Spleen (tissue), 11 donors: ENCODE results near the gene PIH1D1. TPM values are rescaled to one million over a fixed set of nuclear protein-coding genes. Genes with fewer than 3 reads are reported as not detected.

Experiments used
- DNase-seq: peaks from one replicate; pipeline ENCODE4 v3.0.0-alpha.2; 2020
- H3K27ac ChIP-seq, 8 donors: fragments of 200-600 bp; sonication (generic) in 7 of 8; 1 replicate in 4 of 8; 2 replicates in 4 of 8; pipeline versions ENCODE4 v1.5.0 to v1.8.0; 2016 to 2021; ENCODE audit warnings: inconsistent platforms in 4 of 8, mild to moderate bottlenecking in 4 of 8, moderate library complexity in 1 of 8
- H3K27me3 ChIP-seq, 7 donors: fragments of 200-600 bp; sonication (generic) in 6 of 7; replicated peaks in 1 of 7; 1 replicate in 4 of 7; 2 replicates in 3 of 7; pipeline versions ENCODE4 v1.5.0 to v1.8.0; 2016 to 2021; ENCODE audit warnings: inconsistent platforms in 3 of 7, mild to moderate bottlenecking in 1 of 7
- H3K36me3 ChIP-seq, 6 donors: fragments of 200-600 bp; sonication (generic) in 5 of 6; 1 replicate in 4 of 6; 2 replicates in 2 of 6; pipeline versions ENCODE4 v1.5.0 to v1.8.0; 2016 to 2021; ENCODE audit warnings: inconsistent platforms in 2 of 6
- H3K4me1 ChIP-seq, 6 donors: fragments of 200-600 bp; sonication (generic) in 5 of 6; 1 replicate in 3 of 6; 2 replicates in 3 of 6; pipeline versions ENCODE4 v1.5.0 to v1.8.0; 2016 to 2021; ENCODE audit warnings: inconsistent platforms in 3 of 6
- H3K4me3 ChIP-seq, 8 donors: fragments of 200-600 bp; sonication (generic) in 7 of 8; 1 replicate in 4 of 8; 2 replicates in 4 of 8; pipeline versions ENCODE4 v1.5.0 to v1.8.0; 2016 to 2021; ENCODE audit warnings: inconsistent platforms in 4 of 8, mild to moderate bottlenecking in 4 of 8, moderate library complexity in 2 of 8
- H3K9me3 ChIP-seq, 8 donors: fragments of 200-600 bp; sonication (generic) in 7 of 8; 1 replicate in 4 of 8; 2 replicates in 4 of 8; pipeline versions ENCODE4 v1.5.0 to v1.8.0; 2016 to 2021; ENCODE audit warnings: inconsistent platforms in 4 of 8
- POLR2A ChIP-seq, 3 donors: fragments of 450-650 bp; IDR thresholded peaks; one replicate each; pipeline ENCODE4 v1.5.1; 2017; ENCODE audit warnings: antibody characterized with exemption in 3 of 3, mild to moderate bottlenecking in 1 of 3
- POLR2AphosphoS5 ChIP-seq, 3 donors: sonication (generic); formaldehyde crosslinking; IDR thresholded peaks; one replicate each; pipeline ENCODE4 v1.5.1; 2017; ENCODE audit warnings: antibody characterized with exemption in 3 of 3
- WGBS, 5 donors: extraction: QIAGEN DNeasy Blood & Tissue Kit in 3 of 5; methylation state at CpG; one replicate each; pipeline versions ENCODE4 v1.1.5 to v1.1.7; 2013 to 2018; 5-methylcytosine and 5-hydroxymethylcytosine counted together
- intact Hi-C: fragments of 100-400 bp; cut with DNase I; formaldehyde crosslinking; loops from one replicate; pipeline ENCODE4 v1.15.0; 2023; ENCODE audit warnings: low total_unique reads
- polyA plus RNA-seq, 3 donors: library from polyadenylated mRNA; stranded (reverse); fragments of 200-250 nt; gene quantifications; one replicate each; pipeline ENCODE4 v1.2.1, GENCODE V29; 2013
- total RNA-seq, 7 donors: library from RNA; depleted of rRNA in 3 of 7; stranded (reverse); fragments of >200 nt in 3 of 7; fragmentation: NEBNext Ultra II Directional in 4 of 7; extraction: Animal tissue kit (Norgen Biotek cat#: 25700) in 4 of 7; gene quantifications; one replicate each; pipeline versions ENCODE4 v1.1.0 to v1.2.1, GENCODE V29; 2016 to 2021
- TF ChIP-seq, protein P1 (sequence below), 11 experiments: fragments of 200-600 bp in 7 of 11; fragments of 450-650 bp in 4 of 11; sonication (generic) in 4 of 11; IDR thresholded peaks in 8 of 11; conservative IDR thresholded peaks in 3 of 11; 1 replicate in 7 of 11; 2 replicates in 4 of 11; pipeline versions ENCODE4 v1.4.0 to v1.8.0; 2016 to 2021; ENCODE audit warnings: antibody characterized with exemption in 11 of 11, inconsistent platforms in 4 of 11, mild to moderate bottlenecking in 1 of 11
- donor health status: healthy with polysubstance abuse.
- donor health status: DM: no; HTN: no; CAD: no; lungs with moderate emphysema.
- donor health status: DM: no; HTN: no; CAD: no.
- donor health status: Bipolar disorder and iron deficiency.
- donor health status: healthy.
- donor health status: DM: no; HTN: no; CAD: no.
- donor health status: DM: yes; HTN: yes; CAD: no.

PIH1D1 gene
- total and polyA plus RNA-seq, 10 donors, result 76.0 to 140 (median 86.3) TPM

DNA sequence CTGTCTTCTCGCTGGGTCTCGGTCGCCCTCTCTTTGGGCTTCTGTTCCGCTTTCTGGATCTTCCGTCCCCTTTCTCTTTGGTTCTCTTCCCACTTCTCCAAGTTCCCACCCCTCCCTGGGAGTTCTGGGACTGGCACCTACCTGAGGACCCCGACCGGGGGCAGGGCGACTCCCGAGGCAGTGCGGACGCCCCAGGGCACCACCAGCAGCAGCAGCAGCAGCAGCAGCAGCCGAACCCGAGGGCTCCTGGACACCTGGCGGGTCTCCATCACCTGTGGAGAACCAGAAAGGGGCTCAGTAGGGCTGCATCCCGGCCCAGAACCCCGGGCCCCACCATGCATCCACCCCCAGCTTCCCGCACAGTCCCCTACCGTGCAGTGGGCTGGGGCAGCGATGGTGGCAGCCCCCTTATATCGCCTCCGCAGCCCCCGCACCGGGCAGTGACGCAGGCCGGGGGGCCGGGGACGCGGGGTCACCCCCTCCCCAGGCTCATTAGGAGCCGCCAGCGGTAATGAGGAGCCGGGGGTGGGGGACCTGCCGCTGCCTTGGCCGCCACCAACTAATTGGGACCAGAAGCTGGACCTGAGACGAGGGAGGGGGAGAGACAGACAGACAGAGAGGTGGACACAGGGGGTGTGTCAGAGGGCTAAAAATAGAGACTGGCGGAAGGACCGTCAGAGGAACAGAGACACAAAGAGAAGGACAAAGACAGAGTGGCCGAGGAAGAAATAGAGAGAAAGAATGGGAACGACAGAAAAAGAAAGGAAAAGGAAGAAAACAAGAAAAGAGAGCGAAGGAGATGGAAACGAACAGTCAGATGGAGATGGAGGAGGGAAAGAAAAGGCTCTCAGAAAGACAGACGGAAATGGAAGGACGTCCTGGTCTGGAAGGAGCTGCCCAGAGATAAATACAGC, 28.3 kb downstream of the PIH1D1 start, which contains the start of gene PTH2:
PTH2 (minus strand) TSS at position 371 of the 914 bp plus-strand sequence; CDS start at position 269, 102 bp downstream.
- 8 to 10% (median 9%) methylated on average over 32 to 42 of the region's 42 CpGs for WGBS, 5 donors
- Histone ChIP-seq H3K36me3 (no peaks in the 10 kb centered on the region), H3K9me3 (no peaks in the 10 kb centered on the region), H3K4me3 (peak within 1 kb of the TSS in 7 of 8 donors; percentile 6 to 63 (median 18)), H3K27ac (no peak within 1 kb of the TSS), H3K4me1 (peaks cover 26 to 61% (median 42%) of the 10 kb centered on the region in 6 donors), H3K27me3 (peaks cover 5 to 100% (median 85%) of the 10 kb centered on the region in 7 donors)
- no peak for DNase-seq
- intact Hi-C loops, result no loop called here
- TF ChIP-seq, protein P1, sequence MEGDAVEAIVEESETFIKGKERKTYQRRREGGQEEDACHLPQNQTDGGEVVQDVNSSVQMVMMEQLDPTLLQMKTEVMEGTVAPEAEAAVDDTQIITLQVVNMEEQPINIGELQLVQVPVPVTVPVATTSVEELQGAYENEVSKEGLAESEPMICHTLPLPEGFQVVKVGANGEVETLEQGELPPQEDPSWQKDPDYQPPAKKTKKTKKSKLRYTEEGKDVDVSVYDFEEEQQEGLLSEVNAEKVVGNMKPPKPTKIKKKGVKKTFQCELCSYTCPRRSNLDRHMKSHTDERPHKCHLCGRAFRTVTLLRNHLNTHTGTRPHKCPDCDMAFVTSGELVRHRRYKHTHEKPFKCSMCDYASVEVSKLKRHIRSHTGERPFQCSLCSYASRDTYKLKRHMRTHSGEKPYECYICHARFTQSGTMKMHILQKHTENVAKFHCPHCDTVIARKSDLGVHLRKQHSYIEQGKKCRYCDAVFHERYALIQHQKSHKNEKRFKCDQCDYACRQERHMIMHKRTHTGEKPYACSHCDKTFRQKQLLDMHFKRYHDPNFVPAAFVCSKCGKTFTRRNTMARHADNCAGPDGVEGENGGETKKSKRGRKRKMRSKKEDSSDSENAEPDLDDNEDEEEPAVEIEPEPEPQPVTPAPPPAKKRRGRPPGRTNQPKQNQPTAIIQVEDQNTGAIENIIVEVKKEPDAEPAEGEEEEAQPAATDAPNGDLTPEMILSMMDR (IDR thresholded peaks at IDR 0.05 in 8 of 11, conservative IDR thresholded peaks at IDR 0.05 in 3 of 11), result no peak

DNA sequence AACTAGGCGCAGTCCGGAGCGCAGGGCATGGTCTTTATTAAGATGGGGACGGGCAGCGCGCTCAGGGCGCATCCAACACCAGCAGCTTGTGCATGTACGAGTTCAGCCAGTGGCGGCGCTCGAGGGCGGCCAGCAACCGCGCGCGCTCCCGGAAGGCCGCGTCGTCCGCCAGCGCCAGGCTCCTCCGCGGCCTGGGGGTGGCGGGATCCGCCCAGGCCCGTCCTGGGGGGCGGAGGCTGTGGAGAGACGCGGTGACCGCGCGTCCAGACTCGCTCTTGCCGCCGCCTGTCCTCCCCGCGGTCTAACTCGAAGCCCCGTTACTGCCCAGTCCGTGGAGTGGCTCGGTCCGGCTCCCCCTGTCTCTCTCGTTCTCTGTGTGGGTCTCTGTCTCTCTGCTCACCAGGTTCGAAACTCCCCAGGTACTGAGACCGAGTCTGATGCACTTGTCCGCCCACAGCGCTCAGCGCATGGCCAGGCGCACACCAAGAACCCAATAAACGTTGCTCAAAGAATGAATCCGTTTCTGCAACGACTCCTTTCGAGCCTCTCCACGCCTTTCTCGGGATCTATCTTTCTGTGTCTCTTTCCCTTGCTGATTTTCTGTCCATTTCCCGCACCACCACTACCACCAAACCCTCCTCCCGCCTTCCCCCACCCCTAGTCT, 29.1 kb downstream of the PIH1D1 start:
- H3K36me3 ChIP-seq, result no peaks in the 10 kb centered on the region
- H3K4me1 ChIP-seq, result peaks cover 20 to 53% (median 37%) of the 10 kb centered on the region in 6 donors
- no peak for DNase-seq
- TF ChIP-seq POLR2AphosphoS5 (IDR thresholded peaks at IDR 0.05), result peak in 1 of 3 donors; percentile 33
- TF ChIP-seq POLR2A (IDR thresholded peaks at IDR 0.05), result no peak
- TF ChIP-seq, protein P1 (IDR thresholded peaks at IDR 0.05 in 8 of 11, conservative IDR thresholded peaks at IDR 0.05 in 3 of 11), result peak in 5 of 11 experiments; percentile 31 to 54 (median 46)
- no peak overlapping the region for H3K27ac ChIP-seq
- H3K27me3 ChIP-seq, result peaks cover 5 to 98% (median 77%) of the 10 kb centered on the region in 7 donors
- no peaks in the 10 kb centered on the region for H3K9me3 ChIP-seq
- intact Hi-C loops, result no loop called here
- H3K4me3 ChIP-seq, result peak overlapping the region in 7 of 8 donors; percentile 6 to 63 (median 18)
- 2 to 6% (median 3%) methylated on average over 47 to 58 of the region's 58 CpGs for WGBS, 5 donors

DNA sequence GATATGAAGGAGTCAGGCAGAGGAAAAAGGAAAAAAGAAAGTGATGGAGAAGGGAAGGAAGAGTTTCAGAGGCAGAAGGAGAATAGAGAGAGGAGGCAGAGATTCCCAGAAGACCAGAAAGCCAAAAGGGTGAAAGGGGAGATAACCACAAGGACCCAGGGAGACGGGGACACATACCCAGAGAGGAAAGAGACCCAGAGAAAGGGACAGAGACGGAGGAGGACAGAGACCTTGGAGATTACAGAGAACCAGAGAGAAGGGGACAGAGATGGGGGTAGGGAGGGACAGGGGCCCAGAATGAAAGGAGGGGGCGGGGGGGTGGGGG, 29.8 kb downstream of the PIH1D1 start:
- Histone ChIP-seq H3K9me3 (no peaks in the 10 kb centered on the region), H3K27ac (no peak overlapping the region), H3K27me3 (peaks cover 5 to 98% (median 70%) of the 10 kb centered on the region in 7 donors), H3K4me3 (no peak overlapping the region), H3K4me1 (peaks cover 20 to 51% (median 37%) of the 10 kb centered on the region in 6 donors), H3K36me3 (no peaks in the 10 kb centered on the region)
- 22 to 32% (median 27%) methylated on average over 3 of the region's 3 CpGs for WGBS, 5 donors
- no peak for DNase-seq
- no peak for TF ChIP-seq POLR2AphosphoS5 (IDR thresholded peaks at IDR 0.05)
- TF ChIP-seq, protein P1 (IDR thresholded peaks at IDR 0.05 in 8 of 11, conservative IDR thresholded peaks at IDR 0.05 in 3 of 11), result no peak
- TF ChIP-seq POLR2A (IDR thresholded peaks at IDR 0.05), result no peak
- intact Hi-C loops, result no loop called here
